Measurements from ENCODE around the gene CD8A.

Gene CD8A

GRCh38 chr2:86775338-86775737, 15.4 kb downstream of the CD8A start:
- DNase-seq (ENCODE audit: low read depth) = no peak
- TF ChIP-seq CTCF (IDR thresholded peaks at IDR 0.05; ENCODE audit: insufficient read depth, low read depth, low read length, missing control alignments) = no peak
- H3K4me3 ChIP-seq (ENCODE audit: low read length) = no peak overlapping the region

GRCh38 chr2:86774862-86775261, 15.9 kb downstream of the CD8A start:
- no peak overlapping the region for H3K4me3 ChIP-seq (ENCODE audit: low read length)
- no peak for DNase-seq (ENCODE audit: low read depth)
- no peak for TF ChIP-seq CTCF (IDR thresholded peaks at IDR 0.05; ENCODE audit: insufficient read depth, low read depth, low read length, missing control alignments)

GRCh38 chr2:86772611-86773010, 18.1 kb downstream of the CD8A start:
- DNase-seq (ENCODE audit: low read depth) = no peak
- H3K4me3 ChIP-seq (ENCODE audit: low read length) = no peak overlapping the region
- no peak for TF ChIP-seq CTCF (IDR thresholded peaks at IDR 0.05; ENCODE audit: insufficient read depth, low read depth, low read length, missing control alignments)

- no peak for TF ChIP-seq CTCF (IDR thresholded peaks at IDR 0.05; ENCODE audit: insufficient read depth, low read depth, low read length, missing control alignments)
- H3K4me3 ChIP-seq (ENCODE audit: low read length) = no peak overlapping the region
- no peak for DNase-seq (ENCODE audit: low read depth)
These were observed 19.9 kb downstream of the CD8A start for GRCh38 chr2:86770816-86771301.

- no peak overlapping the region for H3K4me3 ChIP-seq (ENCODE audit: low read length)
- DNase-seq (ENCODE audit: low read depth) = no peak
- no peak for TF ChIP-seq CTCF (IDR thresholded peaks at IDR 0.05; ENCODE audit: insufficient read depth, low read depth, low read length, missing control alignments)
These were observed 20.9 kb downstream of the CD8A start for GRCh38 chr2:86769838-86770237.

GRCh38 chr2:86768189-86768949, 22.3 kb downstream of the CD8A start:
- H3K4me3 ChIP-seq (ENCODE audit: low read length) = no peak overlapping the region
- no peak for DNase-seq (ENCODE audit: low read depth)
- no peak for TF ChIP-seq CTCF (IDR thresholded peaks at IDR 0.05; ENCODE audit: insufficient read depth, low read depth, low read length, missing control alignments)

GRCh38 chr2:86765310-86765695, 25.4 kb downstream of the CD8A start:
- DNase-seq (ENCODE audit: low read depth) = no peak
- no peak for TF ChIP-seq CTCF (IDR thresholded peaks at IDR 0.05; ENCODE audit: insufficient read depth, low read depth, low read length, missing control alignments)
- H3K4me3 ChIP-seq (ENCODE audit: low read length) = no peak overlapping the region

Measured in epithelial cell of esophagus (primary cell).